CD14-positive monocyte (primary cell): ENCODE data around the gene DACT1. TPM values are rescaled to one million over a fixed set of nuclear protein-coding genes. Genes with fewer than 3 reads are reported as not detected.

ENCODE experiments used
- DNase-seq, 3 donors: peaks; one replicate each; pipeline ENCODE4 v3.0.0-alpha.2; 2011 to 2022
- H2AFZ ChIP-seq: 2 replicates; pipeline ENCODE4 v1.6.0; 2012; ENCODE audit warnings: mild to moderate bottlenecking, low read depth, low read length, inconsistent platforms; ENCODE audit not compliant: insufficient read depth, poor library complexity, severe bottlenecking
- H3K27ac ChIP-seq, 2 donors: 1 replicate in 1 of 2; 2 replicates in 1 of 2; pipeline ENCODE4 v1.5.1; 2012 to 2013; ENCODE audit warnings: low read length in 2 of 2, control low read depth in 1 of 2, inconsistent platforms in 1 of 2, low read depth in 1 of 2, mild to moderate bottlenecking in 1 of 2
- H3K27me3 ChIP-seq, 2 donors: one replicate each; pipeline versions ENCODE4 v1.6.0 to v1.6.1; 2011 to 2013; ENCODE audit warnings: low read length in 2 of 2; ENCODE audit not compliant: control insufficient read depth in 2 of 2, insufficient read depth in 2 of 2
- H3K36me3 ChIP-seq, 2 donors: replicated peaks in 1 of 2; 1 replicate in 1 of 2; 2 replicates in 1 of 2; pipeline versions ENCODE4 v1.5.1 to v1.6.1; 2012 to 2013; ENCODE audit warnings: low read length in 2 of 2, control low read depth in 1 of 2, inconsistent platforms in 1 of 2, mild to moderate bottlenecking in 1 of 2; ENCODE audit not compliant: insufficient read depth in 2 of 2, control insufficient read depth in 1 of 2
- H3K4me1 ChIP-seq, 2 donors: 1 replicate in 1 of 2; 2 replicates in 1 of 2; pipeline versions ENCODE4 v1.5.1 to v1.6.1; 2012 to 2013; ENCODE audit warnings: low read length in 2 of 2, control low read depth in 1 of 2, inconsistent platforms in 1 of 2, mild to moderate bottlenecking in 1 of 2, moderate library complexity in 1 of 2; ENCODE audit not compliant: insufficient read depth in 2 of 2, control insufficient read depth in 1 of 2
- H3K4me2 ChIP-seq: replicated peaks from 2 replicates; pipeline ENCODE3; 2012; ENCODE audit warnings: low read length, moderate library complexity, mild to moderate bottlenecking; ENCODE audit not compliant: poor library complexity, severe bottlenecking; ENCODE audit errors: extremely low read depth
- H3K4me3 ChIP-seq, 3 experiments: fragments of 200-600 bp in 1 of 3; sonication (generic) in 1 of 3; replicated peaks in 1 of 3; 1 replicate in 2 of 3; 2 replicates in 1 of 3; pipeline ENCODE4 v1.5.1; 2011 to 2013; ENCODE audit warnings: low read length in 3 of 3, mild to moderate bottlenecking in 3 of 3, control low read depth in 2 of 3, low read depth in 2 of 3, inconsistent platforms in 1 of 3, moderate library complexity in 1 of 3
- H3K79me2 ChIP-seq: 2 replicates; pipeline ENCODE4 v1.6.0; 2012; ENCODE audit warnings: mild to moderate bottlenecking, control low read depth, inconsistent platforms, low read length, moderate library complexity; ENCODE audit not compliant: insufficient read depth
- H3K9ac ChIP-seq: 2 replicates; pipeline ENCODE4 v1.6.0; 2017; ENCODE audit warnings: low read length, mild to moderate bottlenecking; ENCODE audit not compliant: insufficient read depth, poor library complexity, severe bottlenecking
- H3K9me3 ChIP-seq, 2 donors: replicated peaks in 1 of 2; 1 replicate in 1 of 2; 2 replicates in 1 of 2; pipeline versions ENCODE4 v1.5.1 to v1.6.1; 2012 to 2013; ENCODE audit warnings: low read length in 2 of 2, control low read depth in 1 of 2; ENCODE audit not compliant: control insufficient read depth in 1 of 2, insufficient read depth in 1 of 2
- H4K20me1 ChIP-seq: 2 replicates; pipeline ENCODE4 v1.6.0; 2012; ENCODE audit warnings: mild to moderate bottlenecking, low read length, control low read depth, moderate library complexity; ENCODE audit not compliant: insufficient read depth
- H3K27ac Mint-ChIP-seq, 7 donors: one replicate each; pipeline ENCODE4 v1.8.0; 2020; ENCODE audit warnings: mild to moderate bottlenecking in 7 of 7, mixed read lengths in 7 of 7, moderate library complexity in 6 of 7, inconsistent platforms in 2 of 7
- H3K27me3 Mint-ChIP-seq, 3 donors: one replicate each; pipeline ENCODE4 v1.8.0; 2021 to 2022; ENCODE audit warnings: low read depth in 3 of 3, mild to moderate bottlenecking in 3 of 3, mixed read lengths in 3 of 3, moderate library complexity in 3 of 3, inconsistent platforms in 1 of 3
- H3K36me3 Mint-ChIP-seq, 2 donors: one replicate each; pipeline ENCODE4 v1.8.0; 2020; ENCODE audit warnings: mixed read lengths in 2 of 2, inconsistent platforms in 1 of 2, mild to moderate bottlenecking in 1 of 2
- H3K4me1 Mint-ChIP-seq: one replicate; pipeline ENCODE4 v1.8.0; 2020; ENCODE audit warnings: mild to moderate bottlenecking, mixed read lengths
- H3K4me3 Mint-ChIP-seq, 2 donors: one replicate each; pipeline ENCODE4 v1.8.0; 2020; ENCODE audit warnings: mild to moderate bottlenecking in 2 of 2, mixed read lengths in 2 of 2, moderate library complexity in 1 of 2
- H3K9me3 Mint-ChIP-seq, 7 donors: one replicate each; pipeline ENCODE4 v1.8.0; 2020 to 2022; ENCODE audit warnings: mixed read lengths in 7 of 7, mild to moderate bottlenecking in 6 of 7, moderate library complexity in 6 of 7, inconsistent platforms in 2 of 7
- WGBS: methylation state at CpG from one replicate; pipeline ENCODE4 v1.1.5; 2013; ENCODE audit warnings: missing lambda C conversion rate; ENCODE audit not compliant: insufficient coverage; 5-methylcytosine and 5-hydroxymethylcytosine counted together
- intact Hi-C, 2 donors: fragments of 100-400 bp; cut with micrococcal nuclease; formaldehyde crosslinking; loops; one replicate each; pipeline versions ENCODE4 v1.15.0 to v1.15.1; 2023
- polyA plus RNA-seq, 3 donors: library from polyadenylated mRNA; depleted of rRNA in 1 of 3; unstranded in 2 of 3; stranded (reverse) in 1 of 3; fragments of 300-500 nt in 2 of 3; fragments of >200 nt in 1 of 3; fragmentation: Illumina TruSeq in 2 of 3; gene quantifications; 1 replicate in 2 of 3; 2 replicates in 1 of 3; pipeline ENCODE4 v1.2.3, GENCODE V29; 2012 to 2021
- TF ChIP-seq, protein P1 (sequence below): fragments of 200-600 bp; IDR thresholded peaks from one replicate; pipeline ENCODE4 v1.8.0; 2022; ENCODE audit warnings: antibody characterized with exemption, mild to moderate bottlenecking

Gene DACT1
- polyA plus RNA-seq, 3 donors = 0.09 TPM; not detected in 2

GRCh38 chr14:58639842-58640484 lies 2.2 kb downstream of the DACT1 start:
- no peak overlapping the region for H3K4me2 ChIP-seq
- TF ChIP-seq, protein P1, sequence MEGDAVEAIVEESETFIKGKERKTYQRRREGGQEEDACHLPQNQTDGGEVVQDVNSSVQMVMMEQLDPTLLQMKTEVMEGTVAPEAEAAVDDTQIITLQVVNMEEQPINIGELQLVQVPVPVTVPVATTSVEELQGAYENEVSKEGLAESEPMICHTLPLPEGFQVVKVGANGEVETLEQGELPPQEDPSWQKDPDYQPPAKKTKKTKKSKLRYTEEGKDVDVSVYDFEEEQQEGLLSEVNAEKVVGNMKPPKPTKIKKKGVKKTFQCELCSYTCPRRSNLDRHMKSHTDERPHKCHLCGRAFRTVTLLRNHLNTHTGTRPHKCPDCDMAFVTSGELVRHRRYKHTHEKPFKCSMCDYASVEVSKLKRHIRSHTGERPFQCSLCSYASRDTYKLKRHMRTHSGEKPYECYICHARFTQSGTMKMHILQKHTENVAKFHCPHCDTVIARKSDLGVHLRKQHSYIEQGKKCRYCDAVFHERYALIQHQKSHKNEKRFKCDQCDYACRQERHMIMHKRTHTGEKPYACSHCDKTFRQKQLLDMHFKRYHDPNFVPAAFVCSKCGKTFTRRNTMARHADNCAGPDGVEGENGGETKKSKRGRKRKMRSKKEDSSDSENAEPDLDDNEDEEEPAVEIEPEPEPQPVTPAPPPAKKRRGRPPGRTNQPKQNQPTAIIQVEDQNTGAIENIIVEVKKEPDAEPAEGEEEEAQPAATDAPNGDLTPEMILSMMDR = peak; percentile 35
- H3K4me3 Mint-ChIP-seq = peak overlapping the region in 1 of 2 donors; percentile 87
- peaks cover 0 to 6% of the 10 kb centered on the region in 2 donors for H3K9me3 ChIP-seq
- H4K20me1 ChIP-seq = no peaks in the 10 kb centered on the region
- H3K36me3 Mint-ChIP-seq = no peaks in the 10 kb centered on the region
- H3K36me3 ChIP-seq = no peaks in the 10 kb centered on the region
- WGBS = 67% methylated on average over 3 of the region's 5 CpGs
- intact Hi-C loops = loop anchor here in 1 of 2 donors (10.0 kb wide), 1 partner anchor 415 kb away; no protein-coding TSS in a partner anchor
- peak in 2 of 3 donors; percentile 9 to 12 for DNase-seq
- no peak overlapping the region for H3K27ac ChIP-seq
- peaks cover 0 to 11% (median 3%) of the 10 kb centered on the region in 7 donors for H3K9me3 Mint-ChIP-seq
- no peak overlapping the region for H3K9ac ChIP-seq
- no peak overlapping the region for H3K4me3 ChIP-seq
- H2AFZ ChIP-seq = no peak overlapping the region
- H3K79me2 ChIP-seq = no peaks in the 10 kb centered on the region
- no peak overlapping the region for H3K27ac Mint-ChIP-seq
- H3K27me3 ChIP-seq = peaks cover 29 to 31% of the 10 kb centered on the region in 2 donors
- peaks cover 30 to 40% (median 34%) of the 10 kb centered on the region in 3 donors for H3K27me3 Mint-ChIP-seq
- H3K4me1 ChIP-seq = peaks cover 11 to 16% of the 10 kb centered on the region in 2 donors
- H3K4me1 Mint-ChIP-seq = peaks cover 24% of the 10 kb centered on the region

DNA sequence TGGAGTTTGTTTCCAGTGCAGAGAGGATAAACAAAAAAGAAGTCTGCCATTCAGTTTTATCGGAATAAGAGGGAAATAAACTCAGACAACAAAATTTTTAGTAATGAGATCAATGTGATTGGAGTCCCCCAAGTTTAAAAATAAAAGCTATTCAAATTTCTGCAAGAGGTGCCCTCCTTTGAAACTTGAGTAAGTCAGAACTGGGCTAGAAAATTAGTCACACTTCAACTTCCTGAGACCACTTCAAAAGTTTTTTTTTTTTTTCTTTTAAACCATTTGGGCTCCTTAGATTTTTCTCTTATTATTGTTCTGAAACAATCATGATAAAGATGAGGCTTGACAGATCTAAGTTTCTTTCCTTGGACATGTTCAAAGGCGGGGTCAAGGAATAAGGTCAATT lies 3.2 kb downstream of the DACT1 start:
- H3K9me3 Mint-ChIP-seq = peaks cover 0 to 17% (median 4%) of the 10 kb centered on the region in 7 donors
- H3K4me2 ChIP-seq = no peak overlapping the region
- H3K27ac Mint-ChIP-seq = no peak overlapping the region
- H3K79me2 ChIP-seq = no peaks in the 10 kb centered on the region
- no peak overlapping the region for H3K27ac ChIP-seq
- H3K4me1 Mint-ChIP-seq = peaks cover 20% of the 10 kb centered on the region
- no peak for DNase-seq
- H3K27me3 Mint-ChIP-seq = peaks cover 31 to 39% (median 33%) of the 10 kb centered on the region in 3 donors
- TF ChIP-seq, protein P1 = no peak
- peaks cover 29 to 31% of the 10 kb centered on the region in 2 donors for H3K27me3 ChIP-seq
- H3K4me1 ChIP-seq = peaks cover 11 to 16% of the 10 kb centered on the region in 2 donors
- no peak overlapping the region for H3K4me3 ChIP-seq
- H3K9me3 ChIP-seq = peaks cover 5 to 6% of the 10 kb centered on the region in 2 donors
- H2AFZ ChIP-seq = no peak overlapping the region
- no peak overlapping the region for H3K9ac ChIP-seq
- no peaks in the 10 kb centered on the region for H3K36me3 ChIP-seq
- no peaks in the 10 kb centered on the region for H3K36me3 Mint-ChIP-seq
- H4K20me1 ChIP-seq = no peaks in the 10 kb centered on the region
- intact Hi-C loops = no loop called here
- no CpG with 5 or more reads among the region's 2 CpGs for WGBS
- H3K4me3 Mint-ChIP-seq = no peak overlapping the region
